Dermis blood vessel endothelial cell (primary cell): ENCODE data around the gene DSCAML1. TPM values are rescaled to one million over a fixed set of nuclear protein-coding genes. Genes with fewer than 3 reads are reported as not detected.

Experiments used
- DNase-seq: peaks from one replicate; pipeline ENCODE4 v3.0.0; 2010
- total RNA-seq: library from RNA; depleted of rRNA; stranded (reverse); fragments of >200 nt; gene quantifications from 2 replicates; pipeline ENCODE4 v1.2.3, GENCODE V29; 2014

Gene DSCAML1
- total RNA-seq, 1 donor from 2014 or later: under 0.01 TPM

- DNase-seq: no peak
These were observed 72.9 kb downstream of the DSCAML1 start for GRCh38 chr11:117724104-117724503.

GRCh38 chr11:117723277-117724024 is 73.6 kb downstream of the DSCAML1 start:
- no peak for DNase-seq

GRCh38 chr11:117722082-117722481 is 74.9 kb downstream of the DSCAML1 start:
- DNase-seq: no peak

GRCh38 chr11:117720061-117720511 is 76.9 kb downstream of the DSCAML1 start:
- DNase-seq: no peak

- no peak for DNase-seq
These were observed 77.5 kb downstream of the DSCAML1 start for GRCh38 chr11:117719480-117719879.

GRCh38 chr11:117717485-117718314 is 79.3 kb downstream of the DSCAML1 start:
- no peak for DNase-seq

- DNase-seq: no peak
These were observed 80.2 kb downstream of the DSCAML1 start for GRCh38 chr11:117716521-117717440.

GRCh38 chr11:117715801-117716200 is 81.2 kb downstream of the DSCAML1 start:
- no peak for DNase-seq

GRCh38 chr11:117713538-117713991 is 83.5 kb downstream of the DSCAML1 start:
- no peak for DNase-seq

GRCh38 chr11:117712530-117712929 is 84.5 kb downstream of the DSCAML1 start:
- no peak for DNase-seq

- DNase-seq: no peak
These were observed 85.7 kb downstream of the DSCAML1 start for GRCh38 chr11:117711331-117711730.

GRCh38 chr11:117710211-117710610 is 86.8 kb downstream of the DSCAML1 start:
- DNase-seq: no peak

GRCh38 chr11:117706322-117706814 is 90.6 kb downstream of the DSCAML1 start:
- DNase-seq: no peak

- DNase-seq: no peak
These were observed 91.2 kb downstream of the DSCAML1 start for GRCh38 chr11:117705866-117706265.

GRCh38 chr11:117704395-117705100 is 92.5 kb downstream of the DSCAML1 start:
- DNase-seq: no peak

GRCh38 chr11:117702946-117703598 is 93.9 kb downstream of the DSCAML1 start:
- DNase-seq: no peak

- no peak for DNase-seq
These were observed 95.2 kb downstream of the DSCAML1 start for GRCh38 chr11:117701781-117702180.

- no peak for DNase-seq
These were observed 96.5 kb downstream of the DSCAML1 start for GRCh38 chr11:117700551-117700950.

- DNase-seq: no peak
These were observed 99.7 kb downstream of the DSCAML1 start for GRCh38 chr11:117697319-117697718.

GRCh38 chr11:117696540-117696939 is 100.5 kb downstream of the DSCAML1 start:
- no peak for DNase-seq

- no peak for DNase-seq
These were observed 103.7 kb downstream of the DSCAML1 start for GRCh38 chr11:117693344-117693743.
